ENCODE data around the gene DNAJC16.

GRCh38 chr1:15526490-15527339 is at the start of gene DNAJC16:
- TF ChIP-seq, protein P1, sequence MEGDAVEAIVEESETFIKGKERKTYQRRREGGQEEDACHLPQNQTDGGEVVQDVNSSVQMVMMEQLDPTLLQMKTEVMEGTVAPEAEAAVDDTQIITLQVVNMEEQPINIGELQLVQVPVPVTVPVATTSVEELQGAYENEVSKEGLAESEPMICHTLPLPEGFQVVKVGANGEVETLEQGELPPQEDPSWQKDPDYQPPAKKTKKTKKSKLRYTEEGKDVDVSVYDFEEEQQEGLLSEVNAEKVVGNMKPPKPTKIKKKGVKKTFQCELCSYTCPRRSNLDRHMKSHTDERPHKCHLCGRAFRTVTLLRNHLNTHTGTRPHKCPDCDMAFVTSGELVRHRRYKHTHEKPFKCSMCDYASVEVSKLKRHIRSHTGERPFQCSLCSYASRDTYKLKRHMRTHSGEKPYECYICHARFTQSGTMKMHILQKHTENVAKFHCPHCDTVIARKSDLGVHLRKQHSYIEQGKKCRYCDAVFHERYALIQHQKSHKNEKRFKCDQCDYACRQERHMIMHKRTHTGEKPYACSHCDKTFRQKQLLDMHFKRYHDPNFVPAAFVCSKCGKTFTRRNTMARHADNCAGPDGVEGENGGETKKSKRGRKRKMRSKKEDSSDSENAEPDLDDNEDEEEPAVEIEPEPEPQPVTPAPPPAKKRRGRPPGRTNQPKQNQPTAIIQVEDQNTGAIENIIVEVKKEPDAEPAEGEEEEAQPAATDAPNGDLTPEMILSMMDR (IDR thresholded peaks at IDR 0.05), result peak in 4 of 7 experiments; percentile 41 to 53 (median 45)
- peak; percentile 64 to 92 (median 88) for TF ChIP-seq POLR2A (IDR thresholded peaks at IDR 0.05)
